ENCODE results near the gene ADAMTSL1.

Gene ADAMTSL1

GRCh38 chr9:18569941-18570630, 96.1 kb downstream of the ADAMTSL1 start:
- TF ChIP-seq CTCF (IDR thresholded peaks at IDR 0.05; ENCODE audit: borderline replicate concordance, control extremely low read depth, extremely low read depth, insufficient read depth, missing control alignments) = no peak
- no peak for DNase-seq (ENCODE audit: low spot score)
- in situ Hi-C loops (cut with MboI; ENCODE audit: low sequenced_read_pairs, unreplicated experiment) = no loop called here

- DNase-seq (ENCODE audit: low spot score) = no peak
- TF ChIP-seq CTCF (IDR thresholded peaks at IDR 0.05; ENCODE audit: borderline replicate concordance, control extremely low read depth, extremely low read depth, insufficient read depth, missing control alignments) = no peak
- in situ Hi-C loops (cut with MboI; ENCODE audit: low sequenced_read_pairs, unreplicated experiment) = no loop called here
These were observed 99.1 kb downstream of the ADAMTSL1 start for GRCh38 chr9:18573021-18573556.

- in situ Hi-C loops (cut with MboI; ENCODE audit: low sequenced_read_pairs, unreplicated experiment) = no loop called here
- DNase-seq (ENCODE audit: low spot score) = no peak
- no peak for TF ChIP-seq CTCF (IDR thresholded peaks at IDR 0.05; ENCODE audit: borderline replicate concordance, control extremely low read depth, extremely low read depth, insufficient read depth, missing control alignments)
These were observed 101.7 kb downstream of the ADAMTSL1 start for GRCh38 chr9:18575686-18576085.

DNA sequence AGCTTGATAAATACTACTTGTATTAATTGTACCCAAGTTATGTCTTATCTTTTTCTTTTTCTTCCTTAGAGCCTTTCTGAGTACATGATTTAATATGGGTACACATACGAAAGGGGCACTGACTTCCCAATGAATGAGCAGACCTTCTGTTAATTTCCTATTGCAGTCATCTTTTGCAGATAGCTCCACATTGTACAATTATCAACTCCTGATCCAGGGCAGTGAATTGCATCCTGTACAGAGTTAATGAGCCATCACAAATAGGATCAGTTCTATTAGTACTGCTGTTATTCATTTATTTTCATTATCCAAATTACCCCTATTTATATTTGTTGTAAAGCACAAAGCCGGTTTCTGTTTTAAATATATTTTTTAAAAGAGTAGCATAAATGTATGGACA, 105.6 kb downstream of the ADAMTSL1 start:
- DNase-seq (ENCODE audit: low spot score) = no peak
- in situ Hi-C loops (cut with MboI; ENCODE audit: low sequenced_read_pairs, unreplicated experiment) = no loop called here

DNA sequence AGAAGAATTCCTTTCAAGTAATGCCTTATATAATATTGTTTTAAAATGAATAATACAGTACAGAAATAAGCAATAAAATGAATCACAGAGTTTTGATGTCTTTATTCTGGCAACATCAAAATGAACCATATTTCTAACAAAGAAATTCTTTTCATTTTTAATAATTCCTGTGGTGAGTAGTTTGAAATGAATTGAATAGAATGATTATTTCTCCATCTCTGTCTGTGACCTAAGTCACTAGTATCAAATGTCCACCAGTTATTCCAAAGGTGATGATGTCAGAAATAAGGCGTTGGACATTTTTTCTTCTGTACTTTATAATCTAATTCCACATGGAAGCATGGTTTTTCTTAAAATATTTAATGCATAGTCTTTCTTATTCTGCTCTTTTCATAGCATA, 106.2 kb downstream of the ADAMTSL1 start:
- in situ Hi-C loops (cut with MboI; ENCODE audit: low sequenced_read_pairs, unreplicated experiment) = no loop called here
- TF ChIP-seq CTCF (IDR thresholded peaks at IDR 0.05; ENCODE audit: borderline replicate concordance, control extremely low read depth, extremely low read depth, insufficient read depth, missing control alignments) = no peak
- DNase-seq (ENCODE audit: low spot score) = no peak

More for the DNA sequence above, 105.6 kb downstream of the ADAMTSL1 start:
- TF ChIP-seq CTCF (IDR thresholded peaks at IDR 0.05; ENCODE audit: borderline replicate concordance, control extremely low read depth, extremely low read depth, insufficient read depth, missing control alignments) = no peak

DNA sequence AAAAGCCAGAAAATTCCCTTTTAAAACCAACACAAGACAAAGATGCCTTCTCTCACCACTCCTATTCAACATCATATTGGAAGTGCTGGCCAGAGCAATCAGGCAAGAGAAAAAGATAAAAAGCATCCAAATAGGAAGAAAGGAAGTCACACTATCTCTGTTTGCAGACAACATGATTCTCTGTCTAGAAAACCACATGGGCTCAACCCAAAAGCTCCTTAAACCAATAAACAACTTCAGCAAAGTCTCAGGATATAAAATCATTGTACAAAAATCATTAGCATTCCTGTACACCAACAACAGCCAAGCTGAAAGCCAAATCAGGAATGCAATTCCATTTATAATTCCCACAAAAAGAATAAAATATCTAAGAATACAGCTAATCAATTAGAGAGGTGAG, 112.0 kb downstream of the ADAMTSL1 start:
- in situ Hi-C loops (cut with MboI; ENCODE audit: low sequenced_read_pairs, unreplicated experiment) = no loop called here
- TF ChIP-seq CTCF (IDR thresholded peaks at IDR 0.05; ENCODE audit: borderline replicate concordance, control extremely low read depth, extremely low read depth, insufficient read depth, missing control alignments) = no peak
- DNase-seq (ENCODE audit: low spot score) = no peak
